Astrocyte (in vitro differentiated cells and primary cell): Measurements from ENCODE around the gene C10orf143. TPM values are rescaled to one million over a fixed set of nuclear protein-coding genes. Genes with fewer than 3 reads are reported as not detected.

Experiments
- DNase-seq: peaks from one replicate; pipeline ENCODE4 v3.0.0-alpha.2; 2010; ENCODE audit warnings: low read depth
- FAIRE-seq: peaks from 2 replicates; lab custom pipeline; 2011; peaks lifted over from hg19 to GRCh38; lab: Jason Lieb, UNC
- H2AFZ ChIP-seq: 2 replicates; pipeline ENCODE4 v1.6.0; 2012; ENCODE audit warnings: low read depth, low read length, inconsistent platforms
- H3K27ac ChIP-seq: 2 replicates; pipeline ENCODE4 v1.5.1; 2011; ENCODE audit warnings: low read depth, low read length, inconsistent platforms
- H3K27me3 ChIP-seq: 2 replicates; pipeline ENCODE4 v1.6.0; 2011; ENCODE audit warnings: low read length, inconsistent platforms; ENCODE audit not compliant: insufficient read depth
- H3K36me3 ChIP-seq: 2 replicates; pipeline ENCODE4 v1.5.1; 2011; ENCODE audit warnings: low read length, inconsistent platforms; ENCODE audit not compliant: insufficient read depth
- H3K4me1 ChIP-seq: 2 replicates; pipeline ENCODE4 v1.5.1; 2011; ENCODE audit warnings: low read length, inconsistent platforms; ENCODE audit not compliant: insufficient read depth
- H3K4me2 ChIP-seq: 2 replicates; pipeline ENCODE4 v1.6.0; 2012; ENCODE audit warnings: low read length, inconsistent platforms
- H3K4me3 ChIP-seq: 2 replicates; pipeline ENCODE4 v1.5.1; 2011; ENCODE audit warnings: low read depth, mild to moderate bottlenecking, low read length, inconsistent platforms; ENCODE audit not compliant: insufficient read depth
- H3K79me2 ChIP-seq: 2 replicates; pipeline ENCODE4 v1.6.0; 2012; ENCODE audit warnings: mild to moderate bottlenecking, low read length, inconsistent platforms; ENCODE audit not compliant: insufficient read depth
- H3K9ac ChIP-seq: 2 replicates; pipeline ENCODE4 v1.6.0; 2012; ENCODE audit warnings: mild to moderate bottlenecking, low read length, inconsistent platforms
- H3K9me3 ChIP-seq: 2 replicates; pipeline ENCODE4 v1.5.1; 2012; ENCODE audit warnings: low read depth, mild to moderate bottlenecking, low read length, inconsistent platforms; ENCODE audit not compliant: insufficient read depth
- H4K20me1 ChIP-seq: 2 replicates; pipeline ENCODE4 v1.6.0; 2012; ENCODE audit warnings: low read length, inconsistent platforms; ENCODE audit not compliant: insufficient read depth
- H3K27ac Mint-ChIP-seq: one replicate; pipeline ENCODE4 v1.8.0; 2021; ENCODE audit warnings: mild to moderate bottlenecking, mixed read lengths; ENCODE audit not compliant: unreplicated experiment
- H3K27me3 Mint-ChIP-seq: one replicate; pipeline ENCODE4 v1.8.0; 2021; ENCODE audit warnings: low read depth, mixed read lengths; ENCODE audit not compliant: unreplicated experiment
- H3K36me3 Mint-ChIP-seq: one replicate; pipeline ENCODE4 v1.8.0; 2021; ENCODE audit warnings: low read depth, mixed read lengths; ENCODE audit not compliant: unreplicated experiment
- H3K4me1 Mint-ChIP-seq: one replicate; pipeline ENCODE4 v1.8.0; 2021; ENCODE audit warnings: low read depth, mixed read lengths; ENCODE audit not compliant: unreplicated experiment
- H3K4me3 Mint-ChIP-seq: one replicate; pipeline ENCODE4 v1.8.0; 2021; ENCODE audit warnings: mild to moderate bottlenecking, moderate library complexity, mixed read lengths; ENCODE audit not compliant: unreplicated experiment
- H3K9me3 Mint-ChIP-seq: one replicate; pipeline ENCODE4 v1.8.0; 2021; ENCODE audit warnings: mild to moderate bottlenecking, mixed read lengths; ENCODE audit not compliant: unreplicated experiment
- EZH2 ChIP-seq: IDR thresholded peaks from 2 replicates; pipeline ENCODE4 v1.6.1; 2012; ENCODE audit warnings: mild to moderate bottlenecking, low read length, inconsistent platforms; ENCODE audit not compliant: insufficient read depth
- total RNA-seq: library from RNA; stranded (reverse); gene quantifications from 2 replicates; pipeline ENCODE4 v1.2.1, GENCODE V29; 2021
- TF ChIP-seq, protein P1 (sequence below): IDR thresholded peaks from 2 replicates; pipeline ENCODE4 v1.5.1; 2011; ENCODE audit warnings: low read depth, mild to moderate bottlenecking, inconsistent platforms, low read length, moderate library complexity; ENCODE audit not compliant: insufficient read depth

The C10orf143 gene
- total RNA-seq, 1 donor from 2014 or later = 0.73 TPM

DNA sequence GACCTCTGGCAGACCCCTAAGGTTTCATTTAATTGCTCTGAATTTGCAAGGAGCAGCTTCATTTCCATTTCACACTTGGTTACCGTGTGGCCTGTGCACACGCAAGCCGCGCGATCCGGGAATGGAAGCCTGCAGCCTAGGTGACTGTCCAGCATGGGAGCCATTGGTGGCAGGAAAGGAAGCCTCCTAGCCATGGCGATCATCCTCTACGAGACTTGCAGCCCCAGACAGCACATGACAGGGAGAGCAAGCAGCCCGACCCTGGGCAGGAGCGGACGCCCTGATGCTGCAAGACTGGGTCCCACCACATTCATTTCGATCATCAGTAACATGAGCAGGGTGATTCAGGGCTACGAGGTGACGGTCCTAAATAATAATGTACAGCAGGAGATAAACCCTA lies 33.9 kb downstream of the C10orf143 start:
- Mint-ChIP-seq H3K36me3 (no peaks in the 10 kb centered on the region), H3K27ac (no peak overlapping the region), H3K9me3 (no peaks in the 10 kb centered on the region), H3K4me1 (peaks cover 5% of the 10 kb centered on the region), H3K27me3 (no peaks in the 10 kb centered on the region), H3K4me3 (no peak overlapping the region)
- H3K27ac ChIP-seq = no peak overlapping the region
- no peak overlapping the region for H3K9ac ChIP-seq
- H3K79me2 ChIP-seq = no peaks in the 10 kb centered on the region
- H3K36me3 ChIP-seq = no peaks in the 10 kb centered on the region
- no peak for DNase-seq
- no peaks in the 10 kb centered on the region for H3K4me1 ChIP-seq
- H2AFZ ChIP-seq = no peak overlapping the region
- TF ChIP-seq, protein P1, sequence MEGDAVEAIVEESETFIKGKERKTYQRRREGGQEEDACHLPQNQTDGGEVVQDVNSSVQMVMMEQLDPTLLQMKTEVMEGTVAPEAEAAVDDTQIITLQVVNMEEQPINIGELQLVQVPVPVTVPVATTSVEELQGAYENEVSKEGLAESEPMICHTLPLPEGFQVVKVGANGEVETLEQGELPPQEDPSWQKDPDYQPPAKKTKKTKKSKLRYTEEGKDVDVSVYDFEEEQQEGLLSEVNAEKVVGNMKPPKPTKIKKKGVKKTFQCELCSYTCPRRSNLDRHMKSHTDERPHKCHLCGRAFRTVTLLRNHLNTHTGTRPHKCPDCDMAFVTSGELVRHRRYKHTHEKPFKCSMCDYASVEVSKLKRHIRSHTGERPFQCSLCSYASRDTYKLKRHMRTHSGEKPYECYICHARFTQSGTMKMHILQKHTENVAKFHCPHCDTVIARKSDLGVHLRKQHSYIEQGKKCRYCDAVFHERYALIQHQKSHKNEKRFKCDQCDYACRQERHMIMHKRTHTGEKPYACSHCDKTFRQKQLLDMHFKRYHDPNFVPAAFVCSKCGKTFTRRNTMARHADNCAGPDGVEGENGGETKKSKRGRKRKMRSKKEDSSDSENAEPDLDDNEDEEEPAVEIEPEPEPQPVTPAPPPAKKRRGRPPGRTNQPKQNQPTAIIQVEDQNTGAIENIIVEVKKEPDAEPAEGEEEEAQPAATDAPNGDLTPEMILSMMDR = no peak
- TF ChIP-seq EZH2 = no peak
- H4K20me1 ChIP-seq = no peaks in the 10 kb centered on the region
- no peak overlapping the region for H3K4me3 ChIP-seq
- no peaks in the 10 kb centered on the region for H3K9me3 ChIP-seq
- H3K27me3 ChIP-seq = no peaks in the 10 kb centered on the region
- no peak for FAIRE-seq
- H3K4me2 ChIP-seq = no peak overlapping the region

DNA sequence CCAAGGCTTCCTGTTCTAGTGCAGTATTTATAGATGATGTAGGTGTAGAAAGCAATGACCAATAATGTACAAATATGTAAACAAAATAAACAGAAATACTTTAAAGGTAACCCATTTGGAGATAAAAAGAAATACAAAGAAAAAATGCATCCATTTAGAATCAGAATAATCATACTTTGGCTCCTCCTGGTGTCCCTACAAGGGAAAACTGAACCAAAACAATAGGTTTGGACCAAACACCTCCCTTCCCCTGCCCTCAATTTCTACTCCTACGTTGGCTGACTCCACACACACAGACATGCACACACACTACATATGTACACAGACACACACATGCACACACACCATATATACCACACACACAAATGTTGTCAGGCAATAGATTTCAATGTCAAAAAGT lies 36.0 kb downstream of the C10orf143 start:
- Histone ChIP-seq H3K4me3 (no peak overlapping the region), H3K27me3 (no peaks in the 10 kb centered on the region), H2AFZ (no peak overlapping the region), H3K79me2 (no peaks in the 10 kb centered on the region), H3K27ac (no peak overlapping the region), H4K20me1 (no peaks in the 10 kb centered on the region), H3K9me3 (no peaks in the 10 kb centered on the region), H3K4me2 (no peak overlapping the region), H3K9ac (no peak overlapping the region), H3K4me1 (no peaks in the 10 kb centered on the region), H3K36me3 (no peaks in the 10 kb centered on the region)
- no peak overlapping the region for H3K4me3 Mint-ChIP-seq
- peaks cover 5% of the 10 kb centered on the region for H3K4me1 Mint-ChIP-seq
- no peak for DNase-seq
- H3K9me3 Mint-ChIP-seq = no peaks in the 10 kb centered on the region
- H3K36me3 Mint-ChIP-seq = no peaks in the 10 kb centered on the region
- H3K27me3 Mint-ChIP-seq = no peaks in the 10 kb centered on the region
- no peak overlapping the region for H3K27ac Mint-ChIP-seq
- no peak for TF ChIP-seq EZH2
- TF ChIP-seq, protein P1 = no peak
- no peak for FAIRE-seq

DNA sequence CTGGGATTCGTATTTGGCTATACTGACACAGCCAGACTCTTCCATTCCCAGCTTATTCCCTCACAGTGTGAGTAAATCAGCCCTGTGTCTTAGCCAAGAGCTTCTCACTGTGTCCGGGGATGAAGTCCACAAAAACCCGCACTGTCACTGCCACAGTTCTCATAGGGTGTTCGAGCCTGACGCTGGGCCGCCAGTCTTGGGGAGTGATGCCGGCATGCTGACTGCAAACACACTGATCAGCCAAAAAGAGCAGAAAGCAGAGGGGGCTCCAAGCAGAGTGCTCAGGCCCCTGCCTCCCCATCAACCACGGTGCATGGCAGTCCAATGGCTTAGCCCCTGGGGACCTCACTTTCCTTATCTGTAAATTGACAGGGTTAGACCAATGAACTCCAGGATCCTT lies 36.7 kb downstream of the C10orf143 start:
- H3K27ac Mint-ChIP-seq = no peak overlapping the region

More for the DNA sequence above, 36.7 kb downstream of the C10orf143 start:
- H3K9ac ChIP-seq = no peak overlapping the region
- H3K27me3 ChIP-seq = no peaks in the 10 kb centered on the region
- TF ChIP-seq, protein P1 = no peak
- no peak for TF ChIP-seq EZH2
- DNase-seq (no peak), FAIRE-seq (no peak)
- no peaks in the 10 kb centered on the region for H3K79me2 ChIP-seq
- no peaks in the 10 kb centered on the region for H4K20me1 ChIP-seq
- Mint-ChIP-seq H3K36me3 (no peaks in the 10 kb centered on the region), H3K4me1 (peaks cover 5% of the 10 kb centered on the region), H3K9me3 (no peaks in the 10 kb centered on the region), H3K4me3 (no peak overlapping the region), H3K27me3 (no peaks in the 10 kb centered on the region)
- H3K4me1 ChIP-seq = no peaks in the 10 kb centered on the region
- H3K9me3 ChIP-seq = no peaks in the 10 kb centered on the region
- no peaks in the 10 kb centered on the region for H3K36me3 ChIP-seq
- H2AFZ ChIP-seq = no peak overlapping the region
- H3K27ac ChIP-seq = no peak overlapping the region
- no peak overlapping the region for H3K4me2 ChIP-seq
- H3K4me3 ChIP-seq = no peak overlapping the region
